K562 (cell line): ENCODE results near the gene CASKIN1.

Source experiments
- ELF4 ChIP-seq: fragments of 450-650 bp; formaldehyde crosslinking; IDR thresholded peaks from 2 replicates; pipeline ENCODE4 v1.4.0; 2022; ENCODE audit warnings: missing genetic modification characterization
- HNRNPK ChIP-seq: fragments of 200-400 bp; formaldehyde crosslinking; IDR thresholded peaks from one replicate; pipeline ENCODE4 v1.6.1; 2018; ENCODE audit warnings: mild to moderate bottlenecking, low read depth, low read length; ENCODE audit not compliant: poor library complexity, severe bottlenecking
- TAF1 ChIP-seq: IDR thresholded peaks from 2 replicates; pipeline ENCODE4 v1.6.1; 2011; ENCODE audit warnings: mild to moderate bottlenecking, low read length, moderate library complexity; ENCODE audit not compliant: insufficient read depth, control insufficient read depth, severe bottlenecking; ENCODE audit errors: extremely low read depth

DNA sequence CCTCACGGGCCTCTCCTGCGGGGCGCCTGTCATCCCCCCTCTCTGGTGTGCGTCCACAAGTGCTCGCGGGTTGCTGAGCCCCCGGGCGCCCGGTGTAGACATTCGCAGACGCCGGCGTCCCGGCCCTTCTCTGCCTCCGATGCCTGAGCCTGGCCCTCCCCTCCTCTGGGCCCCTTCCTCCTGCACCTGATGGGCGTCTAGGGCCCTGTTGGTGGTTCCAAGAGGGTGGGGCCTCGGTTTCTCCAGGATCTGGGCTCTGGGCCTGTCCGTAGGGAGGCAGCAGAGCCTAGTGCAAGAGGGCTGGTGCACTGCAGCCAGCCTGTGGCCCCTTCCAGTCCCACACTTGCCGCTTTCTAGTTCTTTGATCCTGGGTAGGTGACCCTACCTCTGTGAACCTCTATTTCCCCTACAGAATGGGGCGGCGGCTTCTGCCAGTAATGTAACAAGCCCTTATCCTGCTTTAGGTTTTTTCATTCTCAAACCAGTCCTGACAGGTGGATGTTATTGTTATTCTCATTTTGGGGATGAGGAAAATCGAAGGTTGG is 27.6 kb upstream of the CASKIN1 start:
- TF ChIP-seq HNRNPK (no peak), TAF1 (peak; percentile 18), ELF4 (CRISPR knock-in tag) (no peak)
